ENCODE data around the gene ZNF446.

ZNF446 gene

GRCh38 chr19:58511353-58512208 lies 35.4 kb downstream of the ZNF446 start, which contains the start of gene SLC27A5:
TSS of gene SLC27A5 (minus strand) at chr19:58511992. CDS start at chr19:58511955, 37 bp downstream.
- no peak for DNase-seq
- no peak within 1 kb of the TSS for H4K5ac ChIP-seq (ENCODE audit: low read length)
- H3K27me3 ChIP-seq (ENCODE audit: insufficient read depth, low read length, poor library complexity), result no peaks in the 10 kb centered on the region
- WGBS (ENCODE audit: extremely low coverage, insufficient coverage, low lambda C conversion rate), result no CpG with 5 or more reads among the region's 25 CpGs
- H3K23ac ChIP-seq (ENCODE audit: low read length), result no peak within 1 kb of the TSS
- H4K8ac ChIP-seq (ENCODE audit: low read depth, low read length), result no peak within 1 kb of the TSS
- H3K4me2 ChIP-seq (ENCODE audit: low read length), result no peak within 1 kb of the TSS
- H2AK5ac ChIP-seq (ENCODE audit: low read length), result no peak within 1 kb of the TSS
- no peak within 1 kb of the TSS for H2BK120ac ChIP-seq (ENCODE audit: low read depth, low read length)
- no peak within 1 kb of the TSS for H3K18ac ChIP-seq (ENCODE audit: low read length)
- H3K9ac ChIP-seq (ENCODE audit: low read length), result no peak within 1 kb of the TSS
- H3K27ac ChIP-seq (ENCODE audit: low read depth, low read length), result no peak within 1 kb of the TSS
- H3K56ac ChIP-seq (ENCODE audit: low read length), result peak within 1 kb of the TSS; percentile 26
- H2BK5ac ChIP-seq (ENCODE audit: low read length), result no peak within 1 kb of the TSS
- H3K4me3 ChIP-seq (ENCODE audit: low read length), result no peak within 1 kb of the TSS
- H3K36me3 ChIP-seq (ENCODE audit: control insufficient read depth, insufficient read depth, low read length), result peaks cover 3% of the 10 kb centered on the region
- H2BK15ac ChIP-seq (replicated peaks; ENCODE audit: low read depth), result no peak within 1 kb of the TSS
- H3K79me1 ChIP-seq (ENCODE audit: low read length), result peaks cover 9% of the 10 kb centered on the region
- H3K4ac ChIP-seq (ENCODE audit: low read depth, low read length), result no peak within 1 kb of the TSS
- peaks cover 3% of the 10 kb centered on the region for H3K79me2 ChIP-seq (ENCODE audit: control insufficient read depth, insufficient read depth, low read length)
- H3K4me1 ChIP-seq (ENCODE audit: control insufficient read depth, low read depth, low read length), result peaks cover 3% of the 10 kb centered on the region

- Histone ChIP-seq H2AK5ac (ENCODE audit: low read length) (no peak overlapping the region), H3K79me2 (ENCODE audit: control insufficient read depth, insufficient read depth, low read length) (peaks cover 11% of the 10 kb centered on the region), H3K27me3 (ENCODE audit: insufficient read depth, low read length, poor library complexity) (no peaks in the 10 kb centered on the region), H3K56ac (ENCODE audit: low read length) (peak overlapping the region; percentile 71), H3K79me1 (ENCODE audit: low read length) (peaks cover 16% of the 10 kb centered on the region), H3K23ac (ENCODE audit: low read length) (peak overlapping the region; percentile 92), H3K9ac (ENCODE audit: low read length) (peak overlapping the region; percentile 75), H2BK5ac (ENCODE audit: low read length) (no peak overlapping the region), H2BK120ac (ENCODE audit: low read depth, low read length) (no peak overlapping the region), H4K5ac (ENCODE audit: low read length) (no peak overlapping the region), H3K4me2 (ENCODE audit: low read length) (no peak overlapping the region), H3K4me3 (ENCODE audit: low read length) (no peak overlapping the region), H3K18ac (ENCODE audit: low read length) (no peak overlapping the region), H2BK15ac (replicated peaks; ENCODE audit: low read depth) (no peak overlapping the region), H3K4me1 (ENCODE audit: control insufficient read depth, low read depth, low read length) (peaks cover 6% of the 10 kb centered on the region), H3K4ac (ENCODE audit: low read depth, low read length) (peak overlapping the region; percentile 28), H3K36me3 (ENCODE audit: control insufficient read depth, insufficient read depth, low read length) (peaks cover 5% of the 10 kb centered on the region), H4K8ac (ENCODE audit: low read depth, low read length) (no peak overlapping the region), H3K27ac (ENCODE audit: low read depth, low read length) (no peak overlapping the region)
- no CpG with 5 or more reads among the region's 10 CpGs for WGBS (ENCODE audit: extremely low coverage, insufficient coverage, low lambda C conversion rate)
- DNase-seq, result no peak
Measured at GRCh38 chr19:58513213-58513693, 37.1 kb downstream of the ZNF446 start.

DNA sequence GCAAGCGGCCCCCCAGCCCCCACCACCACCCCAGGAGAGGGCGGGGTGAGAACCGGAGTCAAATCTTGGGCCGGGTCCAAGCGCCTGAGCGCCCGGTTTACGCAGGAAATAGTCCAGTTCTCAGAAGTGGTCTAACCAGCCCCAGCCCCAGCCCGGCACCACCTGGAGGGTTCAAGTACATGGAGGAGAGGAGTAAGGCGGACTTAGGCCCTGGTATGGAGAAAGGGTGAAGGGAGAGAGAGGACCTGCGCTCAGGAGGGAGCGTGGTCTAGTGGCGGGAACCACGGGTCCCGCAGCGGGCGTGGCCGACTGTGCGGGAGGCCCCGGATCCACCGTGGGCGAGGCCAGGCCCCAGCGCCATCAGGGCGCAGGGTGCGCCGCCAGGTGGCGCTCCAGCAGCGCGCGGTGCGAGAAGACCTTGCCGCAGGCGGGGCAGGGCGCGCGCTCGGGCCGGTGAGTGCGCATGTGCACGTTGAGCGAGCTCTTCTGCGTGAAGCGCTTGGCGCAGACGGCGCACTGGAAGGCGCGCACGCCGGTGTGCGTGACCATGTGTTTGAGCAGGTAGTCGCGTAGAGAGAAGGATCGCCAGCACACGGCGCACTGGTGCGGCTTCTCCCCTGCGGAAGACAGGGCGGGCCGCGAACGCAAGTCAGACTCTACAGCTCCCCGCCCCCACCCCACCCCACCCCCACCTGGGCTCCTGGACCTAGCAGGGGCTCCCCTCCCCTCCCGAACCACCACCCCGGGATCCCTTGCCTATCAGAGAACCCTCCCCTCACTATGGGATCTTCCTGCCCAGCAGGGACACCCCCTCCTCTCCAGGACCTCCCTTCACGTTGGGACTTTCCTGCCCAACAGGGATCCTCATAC lies 37.8 kb downstream of the ZNF446 start:
- peak overlapping the region; percentile 1 for H4K5ac ChIP-seq (ENCODE audit: low read length)
- no CpG with 5 or more reads among the region's 66 CpGs for WGBS (ENCODE audit: extremely low coverage, insufficient coverage, low lambda C conversion rate)
- H2AK5ac ChIP-seq (ENCODE audit: low read length), result peak overlapping the region; percentile 99
- H3K4me2 ChIP-seq (ENCODE audit: low read length), result peak overlapping the region; percentile 88
- H3K18ac ChIP-seq (ENCODE audit: low read length), result no peak overlapping the region
- peak; percentile 96 for DNase-seq
- peaks cover 5% of the 10 kb centered on the region for H3K36me3 ChIP-seq (ENCODE audit: control insufficient read depth, insufficient read depth, low read length)
- H3K56ac ChIP-seq (ENCODE audit: low read length), result peak overlapping the region; percentile 94
- no peak overlapping the region for H3K23ac ChIP-seq (ENCODE audit: low read length)
- no peak overlapping the region for H2BK120ac ChIP-seq (ENCODE audit: low read depth, low read length)
- H2BK5ac ChIP-seq (ENCODE audit: low read length), result peak overlapping the region; percentile 56
- peaks cover 21% of the 10 kb centered on the region for H3K79me1 ChIP-seq (ENCODE audit: low read length)
- H3K4me3 ChIP-seq (ENCODE audit: low read length), result peak overlapping the region; percentile 47
- H3K27ac ChIP-seq (ENCODE audit: low read depth, low read length), result no peak overlapping the region
- no peak overlapping the region for H2BK15ac ChIP-seq (replicated peaks; ENCODE audit: low read depth)
- H3K9ac ChIP-seq (ENCODE audit: low read length), result peak overlapping the region; percentile 92
- H3K4me1 ChIP-seq (ENCODE audit: control insufficient read depth, low read depth, low read length), result peaks cover 11% of the 10 kb centered on the region
- H3K4ac ChIP-seq (ENCODE audit: low read depth, low read length), result peak overlapping the region; percentile 28
- peaks cover 18% of the 10 kb centered on the region for H3K79me2 ChIP-seq (ENCODE audit: control insufficient read depth, insufficient read depth, low read length)
- no peak overlapping the region for H4K8ac ChIP-seq (ENCODE audit: low read depth, low read length)
- no peaks in the 10 kb centered on the region for H3K27me3 ChIP-seq (ENCODE audit: insufficient read depth, low read length, poor library complexity)

- H3K9ac ChIP-seq (ENCODE audit: low read length), result peak overlapping the region; percentile 92
- peaks cover 18% of the 10 kb centered on the region for H3K79me2 ChIP-seq (ENCODE audit: control insufficient read depth, insufficient read depth, low read length)
- H3K4me3 ChIP-seq (ENCODE audit: low read length), result peak overlapping the region; percentile 47
- H2BK5ac ChIP-seq (ENCODE audit: low read length), result peak overlapping the region; percentile 56
- no peak overlapping the region for H4K8ac ChIP-seq (ENCODE audit: low read depth, low read length)
- peak overlapping the region; percentile 1 for H4K5ac ChIP-seq (ENCODE audit: low read length)
- no peaks in the 10 kb centered on the region for H3K27me3 ChIP-seq (ENCODE audit: insufficient read depth, low read length, poor library complexity)
- no peak overlapping the region for H3K4ac ChIP-seq (ENCODE audit: low read depth, low read length)
- no peak for DNase-seq
- H3K4me2 ChIP-seq (ENCODE audit: low read length), result peak overlapping the region; percentile 88
- H3K18ac ChIP-seq (ENCODE audit: low read length), result no peak overlapping the region
- peak overlapping the region; percentile 94 for H3K56ac ChIP-seq (ENCODE audit: low read length)
- H3K4me1 ChIP-seq (ENCODE audit: control insufficient read depth, low read depth, low read length), result peaks cover 11% of the 10 kb centered on the region
- no peak overlapping the region for H2BK120ac ChIP-seq (ENCODE audit: low read depth, low read length)
- H3K36me3 ChIP-seq (ENCODE audit: control insufficient read depth, insufficient read depth, low read length), result peaks cover 5% of the 10 kb centered on the region
- WGBS (ENCODE audit: extremely low coverage, insufficient coverage, low lambda C conversion rate), result no CpG with 5 or more reads among the region's 3 CpGs
- no peak overlapping the region for H2BK15ac ChIP-seq (replicated peaks; ENCODE audit: low read depth)
- H2AK5ac ChIP-seq (ENCODE audit: low read length), result peak overlapping the region; percentile 99
- H3K23ac ChIP-seq (ENCODE audit: low read length), result no peak overlapping the region
- no peak overlapping the region for H3K27ac ChIP-seq (ENCODE audit: low read depth, low read length)
- peaks cover 21% of the 10 kb centered on the region for H3K79me1 ChIP-seq (ENCODE audit: low read length)
Measured at GRCh38 chr19:58514564-58515022, 38.4 kb downstream of the ZNF446 start.

DNA sequence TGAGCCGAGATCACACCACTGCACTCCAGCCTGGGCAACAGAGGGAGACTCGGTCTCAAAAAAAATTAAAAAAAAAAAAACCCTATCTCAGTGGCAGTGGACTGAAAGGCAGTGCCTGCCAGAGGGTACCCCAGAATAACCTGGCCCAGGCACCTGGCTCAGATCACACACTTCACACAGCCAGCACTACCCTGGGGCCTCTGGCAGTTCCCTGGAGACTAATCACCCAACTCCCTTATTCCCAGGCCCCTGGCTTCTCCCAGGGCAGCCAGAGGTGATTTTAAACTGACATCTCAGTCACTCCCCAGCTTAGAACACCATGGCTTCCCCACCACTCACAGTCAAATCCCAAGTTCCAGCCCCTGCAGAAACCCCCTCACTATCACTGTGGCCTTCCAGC lies 39.1 kb downstream of the ZNF446 start:
- H3K79me1 ChIP-seq (ENCODE audit: low read length), result peaks cover 21% of the 10 kb centered on the region
- H3K23ac ChIP-seq (ENCODE audit: low read length), result no peak overlapping the region
- H3K79me2 ChIP-seq (ENCODE audit: control insufficient read depth, insufficient read depth, low read length), result peaks cover 18% of the 10 kb centered on the region
- no peak overlapping the region for H2BK5ac ChIP-seq (ENCODE audit: low read length)
- no peak overlapping the region for H3K4me3 ChIP-seq (ENCODE audit: low read length)
- no peak overlapping the region for H3K4me2 ChIP-seq (ENCODE audit: low read length)
- no peak overlapping the region for H3K18ac ChIP-seq (ENCODE audit: low read length)
- no peak overlapping the region for H4K5ac ChIP-seq (ENCODE audit: low read length)
- no peak overlapping the region for H2AK5ac ChIP-seq (ENCODE audit: low read length)
- no CpG with 5 or more reads among the region's 2 CpGs for WGBS (ENCODE audit: extremely low coverage, insufficient coverage, low lambda C conversion rate)
- H3K27me3 ChIP-seq (ENCODE audit: insufficient read depth, low read length, poor library complexity), result no peaks in the 10 kb centered on the region
- H3K4ac ChIP-seq (ENCODE audit: low read depth, low read length), result no peak overlapping the region
- no peak for DNase-seq
- peak overlapping the region; percentile 42 for H3K56ac ChIP-seq (ENCODE audit: low read length)
- H3K36me3 ChIP-seq (ENCODE audit: control insufficient read depth, insufficient read depth, low read length), result peaks cover 5% of the 10 kb centered on the region
- H3K4me1 ChIP-seq (ENCODE audit: control insufficient read depth, low read depth, low read length), result peaks cover 11% of the 10 kb centered on the region
- no peak overlapping the region for H2BK15ac ChIP-seq (replicated peaks; ENCODE audit: low read depth)
- H3K9ac ChIP-seq (ENCODE audit: low read length), result no peak overlapping the region
- no peak overlapping the region for H2BK120ac ChIP-seq (ENCODE audit: low read depth, low read length)
- H4K8ac ChIP-seq (ENCODE audit: low read depth, low read length), result no peak overlapping the region
- no peak overlapping the region for H3K27ac ChIP-seq (ENCODE audit: low read depth, low read length)

All from mesendoderm (in vitro differentiated cells).